OCI-LY3 (cell line): Measurements from ENCODE around the gene G6PC2.

Experiments
- H2AFZ ChIP-seq: fragments of 200-600, 300-600 bp; shearing (Covaris generic); 2 replicates; pipeline ENCODE4 v1.6.0; 2014; ENCODE audit warnings: antibody characterized with exemption, low read depth, low read length
- H3K27ac ChIP-seq: fragments of 200-600, 300-600 bp; sonication (generic); 2 replicates; pipeline ENCODE4 v1.5.1; 2014; ENCODE audit warnings: mild to moderate bottlenecking, low read length, moderate library complexity, mixed read lengths
- H3K27me3 ChIP-seq: fragments of 200-600, 300-600 bp; sonication (generic); 2 replicates; pipeline ENCODE4 v1.6.1; 2014; ENCODE audit warnings: low read depth, low read length, mixed read lengths
- H3K36me3 ChIP-seq: fragments of 200-600, 300-600 bp; sonication (generic); replicated peaks from 2 replicates; pipeline ENCODE3; 2014; ENCODE audit warnings: low read depth, low read length, mixed read lengths
- H3K4me1 ChIP-seq: fragments of 300-600, 200-600 bp; sonication (generic); 2 replicates; pipeline ENCODE4 v1.6.1; 2014; ENCODE audit warnings: low read length, mixed read lengths
- H3K4me2 ChIP-seq: fragments of 200-600, 300-600 bp; sonication (generic); 2 replicates; pipeline ENCODE4 v1.6.1; 2014; ENCODE audit warnings: low read length, mixed read lengths
- H3K4me3 ChIP-seq: fragments of 300-600, 200-600 bp; sonication (generic); 2 replicates; pipeline ENCODE4 v1.5.1; 2014; ENCODE audit warnings: antibody characterized with exemption, mild to moderate bottlenecking, low read length, moderate library complexity
- H3K79me2 ChIP-seq: fragments of 300-600, 200-600 bp; shearing (Covaris generic); 2 replicates; pipeline ENCODE4 v1.6.1; 2014; ENCODE audit warnings: mild to moderate bottlenecking, low read length, mixed read lengths
- H3K9ac ChIP-seq: fragments of 300-600, 200-600 bp; shearing (Covaris generic); 2 replicates; pipeline ENCODE4 v1.6.0; 2014; ENCODE audit warnings: mild to moderate bottlenecking, low read length, moderate library complexity
- H3K9me3 ChIP-seq: fragments of 200-600, 300-600 bp; shearing (Covaris generic); 2 replicates; pipeline ENCODE4 v1.6.1; 2014; ENCODE audit warnings: low read length, mixed read lengths; ENCODE audit not compliant: insufficient read depth
- H4K20me1 ChIP-seq: fragments of 200-600, 300-600 bp; sonication (generic); 2 replicates; pipeline ENCODE4 v1.6.1; 2016; ENCODE audit warnings: low read length, mixed read lengths; ENCODE audit not compliant: insufficient read depth
- CTCF ChIP-seq: fragments of 200-600, 300-600 bp; sonication (generic); IDR thresholded peaks from 2 replicates; pipeline ENCODE4 v1.5.1; 2014; ENCODE audit warnings: antibody characterized with exemption, low read length, low read depth
- EZH2phosphoT487 ChIP-seq: fragments of 200-600 bp; shearing (Covaris generic); IDR thresholded peaks from 2 replicates; pipeline ENCODE4 v1.6.1; 2018; ENCODE audit warnings: antibody characterized with exemption, mixed run types, low read depth

The G6PC2 gene

GRCh38 chr2:168890006-168890782 is 10.9 kb upstream of the G6PC2 start, which contains the start of gene SPC25:
Gene SPC25, minus strand, starts transcription at chr2:168890430. Its CDS starts 911 bp downstream, at chr2:168889519.
- H3K4me1 ChIP-seq, result peaks cover 9% of the 10 kb centered on the region
- H4K20me1 ChIP-seq, result no peaks in the 10 kb centered on the region
- H2AFZ ChIP-seq, result peak within 1 kb of the TSS; percentile 98
- peaks cover 13% of the 10 kb centered on the region for H3K36me3 ChIP-seq
- peak within 1 kb of the TSS; percentile 85 for H3K4me3 ChIP-seq
- no peaks in the 10 kb centered on the region for H3K9me3 ChIP-seq
- H3K79me2 ChIP-seq, result peaks cover 12% of the 10 kb centered on the region
- TF ChIP-seq CTCF (no peak), EZH2phosphoT487 (no peak)
- H3K27ac ChIP-seq, result peak within 1 kb of the TSS; percentile 15; the same call in 1 of the 2 replicates
- no peaks in the 10 kb centered on the region for H3K27me3 ChIP-seq
- peak within 1 kb of the TSS; percentile 88 for H3K4me2 ChIP-seq
- peak within 1 kb of the TSS; percentile 76 for H3K9ac ChIP-seq

- Histone ChIP-seq H4K20me1 (no peaks in the 10 kb centered on the region), H3K27ac (no peak overlapping the region), H3K36me3 (peaks cover 6% of the 10 kb centered on the region), H3K79me2 (peaks cover 12% of the 10 kb centered on the region), H3K9me3 (no peaks in the 10 kb centered on the region), H3K4me1 (peaks cover 9% of the 10 kb centered on the region), H3K4me3 (no peak overlapping the region), H3K9ac (no peak overlapping the region), H3K27me3 (no peaks in the 10 kb centered on the region), H3K4me2 (no peak overlapping the region), H2AFZ (no peak overlapping the region)
- TF ChIP-seq CTCF (no peak), EZH2phosphoT487 (no peak)
These were observed 8.8 kb upstream of the G6PC2 start for GRCh38 chr2:168892327-168892726.

GRCh38 chr2:168894101-168894500 is 7.0 kb upstream of the G6PC2 start:
- peaks cover 8% of the 10 kb centered on the region for H3K4me1 ChIP-seq
- H3K27me3 ChIP-seq, result no peaks in the 10 kb centered on the region
- no peak overlapping the region for H3K27ac ChIP-seq
- no peaks in the 10 kb centered on the region for H3K9me3 ChIP-seq
- no peak overlapping the region for H3K4me2 ChIP-seq
- peaks cover 11% of the 10 kb centered on the region for H3K79me2 ChIP-seq
- no peaks in the 10 kb centered on the region for H4K20me1 ChIP-seq
- H3K9ac ChIP-seq, result no peak overlapping the region
- H2AFZ ChIP-seq, result no peak overlapping the region
- H3K36me3 ChIP-seq, result no peaks in the 10 kb centered on the region
- no peak overlapping the region for H3K4me3 ChIP-seq
- TF ChIP-seq CTCF (no peak), EZH2phosphoT487 (no peak)

- no peak overlapping the region for H3K27ac ChIP-seq
- H3K9ac ChIP-seq, result no peak overlapping the region
- TF ChIP-seq EZH2phosphoT487 (no peak), CTCF (no peak)
- no peak overlapping the region for H3K4me2 ChIP-seq
- no peak overlapping the region for H3K4me3 ChIP-seq
- no peaks in the 10 kb centered on the region for H4K20me1 ChIP-seq
- H2AFZ ChIP-seq, result no peak overlapping the region
- H3K27me3 ChIP-seq, result no peaks in the 10 kb centered on the region
- no peaks in the 10 kb centered on the region for H3K36me3 ChIP-seq
- H3K4me1 ChIP-seq, result peaks cover 5% of the 10 kb centered on the region
- H3K9me3 ChIP-seq, result no peaks in the 10 kb centered on the region
- peaks cover 5% of the 10 kb centered on the region for H3K79me2 ChIP-seq
These were observed 6.4 kb upstream of the G6PC2 start for GRCh38 chr2:168894720-168895119.
